K562 (cell line): Measurements from ENCODE around the gene MUCL3. TPM values are rescaled to one million over a fixed set of nuclear protein-coding genes. Genes with fewer than 3 reads are reported as not detected.
A peak's percentile ranks its signal among the peaks of the same experiment; 100 is the strongest.

ENCODE experiments used
- ELF4 ChIP-seq: fragments of 450-650 bp; formaldehyde crosslinking; IDR thresholded peaks from 2 replicates; pipeline ENCODE4 v1.4.0; 2022; ENCODE audit warnings: missing genetic modification characterization
- MXI1 ChIP-seq: IDR thresholded peaks from 2 replicates; pipeline ENCODE4 v1.6.1; 2011; ENCODE audit warnings: low read depth, mild to moderate bottlenecking, improper control_type of control experiment, low read length
- NCOA1 ChIP-seq: fragments of 450-650 bp; IDR thresholded peaks from 2 replicates; pipeline ENCODE4 v1.6.1; 2016; ENCODE audit warnings: low read depth
- SRF ChIP-seq, 2 experiments: fragments of 250-450, 450-650 bp in 1 of 2; sonication (Bioruptor Pico) in 1 of 2; sonication (generic) in 1 of 2; formaldehyde crosslinking; IDR thresholded peaks; 2 replicates each; pipeline versions ENCODE4 v1.5.0 to v1.5.1; 2020 to 2022; ENCODE audit warnings: mild to moderate bottlenecking in 1 of 2, missing genetic modification reagents in 1 of 2
- polyA plus RNA-seq, 8 experiments: library from polyadenylated mRNA; depleted of rRNA in 4 of 8; stranded (reverse) in 5 of 8; unstranded in 3 of 8; fragments of >200 nt; fragmentation: Nextera tagmentation in 2 of 8; fragmentation: Illumina TruSeq in 1 of 8; extraction: Ambion mirVana in 2 of 8; extraction: Trizol in 1 of 8; gene quantifications; 2 replicates each; pipeline versions ENCODE4 v1.2.1 to v1.2.3, GENCODE V29; 2011 to 2014; ENCODE audit warnings: inconsistent platforms in 1 of 8, missing spikeins in 1 of 8
- total RNA-seq, 7 experiments: library from RNA; depleted of rRNA in 6 of 7; stranded (reverse); fragments of >200 nt in 6 of 7; fragmentation: Illumina TruSeq in 2 of 7; extraction: Trizol in 2 of 7; gene quantifications; 2 replicates each; pipeline versions ENCODE4 v1.2.1 to v1.2.3, GENCODE V29; 2011 to 2021; ENCODE audit warnings: low replicate concordance in 1 of 7
- TF ChIP-seq, protein P1 (sequence below): fragments of 250-450 bp; sonication (Bioruptor Pico); IDR thresholded peaks from 2 replicates; pipeline ENCODE4 v1.5.0; 2020; ENCODE audit warnings: mild to moderate bottlenecking, borderline replicate concordance
- TF ChIP-seq, protein P2 (sequence below): fragments of 450-650 bp; formaldehyde crosslinking; IDR thresholded peaks from 2 replicates; pipeline ENCODE4 v1.4.0; 2020; ENCODE audit warnings: mild to moderate bottlenecking, moderate library complexity
- TF ChIP-seq, protein P3 (sequence below), 3 experiments: fragments of 200-800 bp in 1 of 3; fragments of 250-450 bp in 1 of 3; fragments of 450-650 bp in 1 of 3; sonication (Bioruptor Pico) in 1 of 3; sonication (Bioruptor generic) in 1 of 3; formaldehyde crosslinking in 1 of 3; IDR thresholded peaks; 2 replicates each; pipeline versions ENCODE4 v1.6.1 to v1.8.0; 2016 to 2022; ENCODE audit warnings: mild to moderate bottlenecking in 2 of 3, missing genetic modification characterization in 2 of 3, missing compliant biosample characterization in 1 of 3, moderate library complexity in 1 of 3
- TF ChIP-seq, protein P4 (sequence below): fragments of 450-650 bp; conservative IDR thresholded peaks from 2 replicates; pipeline ENCODE4 v1.6.1; 2016; ENCODE audit warnings: missing genetic modification characterization, low read depth, mild to moderate bottlenecking, control low read depth, missing compliant biosample characterization
- TF ChIP-seq, protein P5 (sequence below): fragments of 450-650 bp; IDR thresholded peaks from 2 replicates; pipeline ENCODE4 v1.6.1; 2016; ENCODE audit warnings: low read depth, mild to moderate bottlenecking, moderate library complexity
- TF ChIP-seq, protein P6 (sequence below): sonication (generic); formaldehyde crosslinking; IDR thresholded peaks from 2 replicates; pipeline ENCODE4 v1.9.0; 2022; ENCODE audit warnings: mild to moderate bottlenecking, missing genetic modification reagents
- TF ChIP-seq, protein P7 (sequence below): sonication (generic); formaldehyde crosslinking; IDR thresholded peaks from 2 replicates; pipeline ENCODE4 v1.8.0; 2023; ENCODE audit warnings: mild to moderate bottlenecking, missing genetic modification reagents
- TF ChIP-seq, protein P8 (sequence below): fragments of 250-450 bp; sonication (Bioruptor Pico); IDR thresholded peaks from 2 replicates; pipeline ENCODE4 v1.9.0; 2021; ENCODE audit warnings: mild to moderate bottlenecking, inconsistent platforms

MUCL3 gene
- total and polyA plus RNA-seq, 9 of the 15 experiments (the other 6 are each of a cell fraction or from before 2014, with no cell fraction given) = 0.07 TPM; not detected in 8

DNA sequence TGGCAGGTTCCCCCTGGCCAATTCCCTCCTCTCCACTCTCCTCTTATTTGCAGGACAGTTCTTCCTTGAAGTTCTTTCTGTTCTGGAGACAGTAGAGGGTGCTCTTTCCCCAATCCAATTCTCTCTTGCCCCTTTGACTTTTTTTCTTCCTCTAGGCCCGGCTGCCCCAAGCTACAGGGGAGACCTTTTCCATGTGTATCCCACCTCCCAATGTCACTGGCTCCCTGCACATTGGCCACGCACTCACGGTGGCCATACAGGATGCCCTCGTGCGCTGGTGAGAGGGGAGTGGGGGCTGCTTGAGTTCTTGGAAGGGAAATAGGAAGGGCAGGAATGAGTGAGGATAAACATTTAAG lies 25.2 kb upstream of the MUCL3 start (continued):
- TF ChIP-seq, protein P1, sequence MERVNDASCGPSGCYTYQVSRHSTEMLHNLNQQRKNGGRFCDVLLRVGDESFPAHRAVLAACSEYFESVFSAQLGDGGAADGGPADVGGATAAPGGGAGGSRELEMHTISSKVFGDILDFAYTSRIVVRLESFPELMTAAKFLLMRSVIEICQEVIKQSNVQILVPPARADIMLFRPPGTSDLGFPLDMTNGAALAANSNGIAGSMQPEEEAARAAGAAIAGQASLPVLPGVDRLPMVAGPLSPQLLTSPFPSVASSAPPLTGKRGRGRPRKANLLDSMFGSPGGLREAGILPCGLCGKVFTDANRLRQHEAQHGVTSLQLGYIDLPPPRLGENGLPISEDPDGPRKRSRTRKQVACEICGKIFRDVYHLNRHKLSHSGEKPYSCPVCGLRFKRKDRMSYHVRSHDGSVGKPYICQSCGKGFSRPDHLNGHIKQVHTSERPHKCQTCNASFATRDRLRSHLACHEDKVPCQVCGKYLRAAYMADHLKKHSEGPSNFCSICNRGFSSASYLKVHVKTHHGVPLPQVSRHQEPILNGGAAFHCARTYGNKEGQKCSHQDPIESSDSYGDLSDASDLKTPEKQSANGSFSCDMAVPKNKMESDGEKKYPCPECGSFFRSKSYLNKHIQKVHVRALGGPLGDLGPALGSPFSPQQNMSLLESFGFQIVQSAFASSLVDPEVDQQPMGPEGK (CRISPR knock-in tag) = no peak
- TF ChIP-seq, protein P2, sequence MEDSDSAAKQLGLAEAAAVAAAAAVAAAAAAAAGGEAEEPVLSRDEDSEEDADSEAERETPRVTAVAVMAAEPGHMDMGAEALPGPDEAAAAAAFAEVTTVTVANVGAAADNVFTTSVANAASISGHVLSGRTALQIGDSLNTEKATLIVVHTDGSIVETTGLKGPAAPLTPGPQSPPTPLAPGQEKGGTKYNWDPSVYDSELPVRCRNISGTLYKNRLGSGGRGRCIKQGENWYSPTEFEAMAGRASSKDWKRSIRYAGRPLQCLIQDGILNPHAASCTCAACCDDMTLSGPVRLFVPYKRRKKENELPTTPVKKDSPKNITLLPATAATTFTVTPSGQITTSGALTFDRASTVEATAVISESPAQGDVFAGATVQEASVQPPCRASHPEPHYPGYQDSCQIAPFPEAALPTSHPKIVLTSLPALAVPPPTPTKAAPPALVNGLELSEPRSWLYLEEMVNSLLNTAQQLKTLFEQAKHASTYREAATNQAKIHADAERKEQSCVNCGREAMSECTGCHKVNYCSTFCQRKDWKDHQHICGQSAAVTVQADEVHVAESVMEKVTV = peak; percentile 83
- TF ChIP-seq, protein P3, sequence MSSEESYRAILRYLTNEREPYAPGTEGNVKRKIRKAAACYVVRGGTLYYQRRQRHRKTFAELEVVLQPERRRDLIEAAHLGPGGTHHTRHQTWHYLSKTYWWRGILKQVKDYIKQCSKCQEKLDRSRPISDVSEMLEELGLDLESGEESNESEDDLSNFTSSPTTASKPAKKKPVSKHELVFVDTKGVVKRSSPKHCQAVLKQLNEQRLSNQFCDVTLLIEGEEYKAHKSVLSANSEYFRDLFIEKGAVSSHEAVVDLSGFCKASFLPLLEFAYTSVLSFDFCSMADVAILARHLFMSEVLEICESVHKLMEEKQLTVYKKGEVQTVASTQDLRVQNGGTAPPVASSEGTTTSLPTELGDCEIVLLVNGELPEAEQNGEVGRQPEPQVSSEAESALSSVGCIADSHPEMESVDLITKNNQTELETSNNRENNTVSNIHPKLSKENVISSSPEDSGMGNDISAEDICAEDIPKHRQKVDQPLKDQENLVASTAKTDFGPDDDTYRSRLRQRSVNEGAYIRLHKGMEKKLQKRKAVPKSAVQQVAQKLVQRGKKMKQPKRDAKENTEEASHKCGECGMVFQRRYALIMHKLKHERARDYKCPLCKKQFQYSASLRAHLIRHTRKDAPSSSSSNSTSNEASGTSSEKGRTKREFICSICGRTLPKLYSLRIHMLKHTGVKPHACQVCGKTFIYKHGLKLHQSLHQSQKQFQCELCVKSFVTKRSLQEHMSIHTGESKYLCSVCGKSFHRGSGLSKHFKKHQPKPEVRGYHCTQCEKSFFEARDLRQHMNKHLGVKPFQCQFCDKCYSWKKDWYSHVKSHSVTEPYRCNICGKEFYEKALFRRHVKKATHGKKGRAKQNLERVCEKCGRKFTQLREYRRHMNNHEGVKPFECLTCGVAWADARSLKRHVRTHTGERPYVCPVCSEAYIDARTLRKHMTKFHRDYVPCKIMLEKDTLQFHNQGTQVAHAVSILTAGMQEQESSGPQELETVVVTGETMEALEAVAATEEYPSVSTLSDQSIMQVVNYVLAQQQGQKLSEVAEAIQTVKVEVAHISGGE (CRISPR knock-in tag; IDR thresholded peaks at IDR 0.05) = peak in 1 of 3 experiments; percentile 53; a peak in 1 of 6 replicates
- TF ChIP-seq MXI1 (no peak), SRF (CRISPR knock-in tag; IDR thresholded peaks at IDR 0.05) (no peak), NCOA1 (peak; percentile 17; the same call in 1 of the 2 replicates), ELF4 (CRISPR knock-in tag) (peak; percentile 31; the same call in 1 of the 2 replicates)
- TF ChIP-seq, protein P4, sequence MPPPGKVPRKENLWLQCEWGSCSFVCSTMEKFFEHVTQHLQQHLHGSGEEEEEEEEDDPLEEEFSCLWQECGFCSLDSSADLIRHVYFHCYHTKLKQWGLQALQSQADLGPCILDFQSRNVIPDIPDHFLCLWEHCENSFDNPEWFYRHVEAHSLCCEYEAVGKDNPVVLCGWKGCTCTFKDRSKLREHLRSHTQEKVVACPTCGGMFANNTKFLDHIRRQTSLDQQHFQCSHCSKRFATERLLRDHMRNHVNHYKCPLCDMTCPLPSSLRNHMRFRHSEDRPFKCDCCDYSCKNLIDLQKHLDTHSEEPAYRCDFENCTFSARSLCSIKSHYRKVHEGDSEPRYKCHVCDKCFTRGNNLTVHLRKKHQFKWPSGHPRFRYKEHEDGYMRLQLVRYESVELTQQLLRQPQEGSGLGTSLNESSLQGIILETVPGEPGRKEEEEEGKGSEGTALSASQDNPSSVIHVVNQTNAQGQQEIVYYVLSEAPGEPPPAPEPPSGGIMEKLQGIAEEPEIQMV (tag) = no peak
- TF ChIP-seq, protein P5, sequence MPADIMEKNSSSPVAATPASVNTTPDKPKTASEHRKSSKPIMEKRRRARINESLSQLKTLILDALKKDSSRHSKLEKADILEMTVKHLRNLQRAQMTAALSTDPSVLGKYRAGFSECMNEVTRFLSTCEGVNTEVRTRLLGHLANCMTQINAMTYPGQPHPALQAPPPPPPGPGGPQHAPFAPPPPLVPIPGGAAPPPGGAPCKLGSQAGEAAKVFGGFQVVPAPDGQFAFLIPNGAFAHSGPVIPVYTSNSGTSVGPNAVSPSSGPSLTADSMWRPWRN = no peak
- TF ChIP-seq, protein P6, sequence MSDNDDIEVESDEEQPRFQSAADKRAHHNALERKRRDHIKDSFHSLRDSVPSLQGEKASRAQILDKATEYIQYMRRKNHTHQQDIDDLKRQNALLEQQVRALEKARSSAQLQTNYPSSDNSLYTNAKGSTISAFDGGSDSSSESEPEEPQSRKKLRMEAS = no peak
- TF ChIP-seq, protein P7, sequence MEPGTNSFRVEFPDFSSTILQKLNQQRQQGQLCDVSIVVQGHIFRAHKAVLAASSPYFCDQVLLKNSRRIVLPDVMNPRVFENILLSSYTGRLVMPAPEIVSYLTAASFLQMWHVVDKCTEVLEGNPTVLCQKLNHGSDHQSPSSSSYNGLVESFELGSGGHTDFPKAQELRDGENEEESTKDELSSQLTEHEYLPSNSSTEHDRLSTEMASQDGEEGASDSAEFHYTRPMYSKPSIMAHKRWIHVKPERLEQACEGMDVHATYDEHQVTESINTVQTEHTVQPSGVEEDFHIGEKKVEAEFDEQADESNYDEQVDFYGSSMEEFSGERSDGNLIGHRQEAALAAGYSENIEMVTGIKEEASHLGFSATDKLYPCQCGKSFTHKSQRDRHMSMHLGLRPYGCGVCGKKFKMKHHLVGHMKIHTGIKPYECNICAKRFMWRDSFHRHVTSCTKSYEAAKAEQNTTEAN (CRISPR knock-in tag) = no peak
- TF ChIP-seq, protein P8, sequence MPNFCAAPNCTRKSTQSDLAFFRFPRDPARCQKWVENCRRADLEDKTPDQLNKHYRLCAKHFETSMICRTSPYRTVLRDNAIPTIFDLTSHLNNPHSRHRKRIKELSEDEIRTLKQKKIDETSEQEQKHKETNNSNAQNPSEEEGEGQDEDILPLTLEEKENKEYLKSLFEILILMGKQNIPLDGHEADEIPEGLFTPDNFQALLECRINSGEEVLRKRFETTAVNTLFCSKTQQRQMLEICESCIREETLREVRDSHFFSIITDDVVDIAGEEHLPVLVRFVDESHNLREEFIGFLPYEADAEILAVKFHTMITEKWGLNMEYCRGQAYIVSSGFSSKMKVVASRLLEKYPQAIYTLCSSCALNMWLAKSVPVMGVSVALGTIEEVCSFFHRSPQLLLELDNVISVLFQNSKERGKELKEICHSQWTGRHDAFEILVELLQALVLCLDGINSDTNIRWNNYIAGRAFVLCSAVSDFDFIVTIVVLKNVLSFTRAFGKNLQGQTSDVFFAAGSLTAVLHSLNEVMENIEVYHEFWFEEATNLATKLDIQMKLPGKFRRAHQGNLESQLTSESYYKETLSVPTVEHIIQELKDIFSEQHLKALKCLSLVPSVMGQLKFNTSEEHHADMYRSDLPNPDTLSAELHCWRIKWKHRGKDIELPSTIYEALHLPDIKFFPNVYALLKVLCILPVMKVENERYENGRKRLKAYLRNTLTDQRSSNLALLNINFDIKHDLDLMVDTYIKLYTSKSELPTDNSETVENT (CRISPR knock-in tag) = no peak
